ENCODE data around the gene PCGF5. TPM values are rescaled to one million over a fixed set of nuclear protein-coding genes. Genes with fewer than 3 reads are reported as not detected.

Gene PCGF5
- total and polyA plus RNA-seq, 2 of the 8 experiments (the other 6 are each of a cell fraction or from before 2014, with no cell fraction given), result 5.8 to 8.4 TPM

DNA sequence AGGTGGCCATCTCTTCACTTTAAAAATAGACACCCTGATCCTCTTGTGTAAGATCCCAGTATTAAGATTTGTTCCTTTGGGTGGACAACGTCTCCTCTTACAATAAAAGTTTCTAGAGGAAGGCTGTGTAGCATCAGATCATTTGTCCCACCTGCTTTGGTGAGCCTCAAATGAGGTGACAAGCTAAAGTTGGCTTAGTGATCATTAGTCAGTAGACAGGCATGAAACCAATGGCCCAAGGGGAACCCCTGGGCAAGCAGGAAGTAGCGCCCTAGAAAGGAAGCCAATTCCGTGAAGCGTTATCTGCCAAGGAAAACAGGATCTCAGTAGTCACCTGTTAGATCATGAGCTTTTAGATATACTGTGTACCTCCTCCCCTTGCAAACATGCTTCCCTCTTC is 66.8 kb downstream of the PCGF5 start (continued):
- TF ChIP-seq NRF1 (IDR thresholded peaks at IDR 0.05; ENCODE audit: low read depth, low read length) (no peak), TAF1 (IDR thresholded peaks at IDR 0.05; ENCODE audit: low read depth, low read length) (no peak), SIN3A (conservative IDR thresholded peaks at IDR 0.05 in 1 of 2, IDR thresholded peaks at IDR 0.05 in 1 of 2; ENCODE audit: low read depth in 1 of 2, low read length in 2 of 2) (no peak)
- TF ChIP-seq, protein P1, sequence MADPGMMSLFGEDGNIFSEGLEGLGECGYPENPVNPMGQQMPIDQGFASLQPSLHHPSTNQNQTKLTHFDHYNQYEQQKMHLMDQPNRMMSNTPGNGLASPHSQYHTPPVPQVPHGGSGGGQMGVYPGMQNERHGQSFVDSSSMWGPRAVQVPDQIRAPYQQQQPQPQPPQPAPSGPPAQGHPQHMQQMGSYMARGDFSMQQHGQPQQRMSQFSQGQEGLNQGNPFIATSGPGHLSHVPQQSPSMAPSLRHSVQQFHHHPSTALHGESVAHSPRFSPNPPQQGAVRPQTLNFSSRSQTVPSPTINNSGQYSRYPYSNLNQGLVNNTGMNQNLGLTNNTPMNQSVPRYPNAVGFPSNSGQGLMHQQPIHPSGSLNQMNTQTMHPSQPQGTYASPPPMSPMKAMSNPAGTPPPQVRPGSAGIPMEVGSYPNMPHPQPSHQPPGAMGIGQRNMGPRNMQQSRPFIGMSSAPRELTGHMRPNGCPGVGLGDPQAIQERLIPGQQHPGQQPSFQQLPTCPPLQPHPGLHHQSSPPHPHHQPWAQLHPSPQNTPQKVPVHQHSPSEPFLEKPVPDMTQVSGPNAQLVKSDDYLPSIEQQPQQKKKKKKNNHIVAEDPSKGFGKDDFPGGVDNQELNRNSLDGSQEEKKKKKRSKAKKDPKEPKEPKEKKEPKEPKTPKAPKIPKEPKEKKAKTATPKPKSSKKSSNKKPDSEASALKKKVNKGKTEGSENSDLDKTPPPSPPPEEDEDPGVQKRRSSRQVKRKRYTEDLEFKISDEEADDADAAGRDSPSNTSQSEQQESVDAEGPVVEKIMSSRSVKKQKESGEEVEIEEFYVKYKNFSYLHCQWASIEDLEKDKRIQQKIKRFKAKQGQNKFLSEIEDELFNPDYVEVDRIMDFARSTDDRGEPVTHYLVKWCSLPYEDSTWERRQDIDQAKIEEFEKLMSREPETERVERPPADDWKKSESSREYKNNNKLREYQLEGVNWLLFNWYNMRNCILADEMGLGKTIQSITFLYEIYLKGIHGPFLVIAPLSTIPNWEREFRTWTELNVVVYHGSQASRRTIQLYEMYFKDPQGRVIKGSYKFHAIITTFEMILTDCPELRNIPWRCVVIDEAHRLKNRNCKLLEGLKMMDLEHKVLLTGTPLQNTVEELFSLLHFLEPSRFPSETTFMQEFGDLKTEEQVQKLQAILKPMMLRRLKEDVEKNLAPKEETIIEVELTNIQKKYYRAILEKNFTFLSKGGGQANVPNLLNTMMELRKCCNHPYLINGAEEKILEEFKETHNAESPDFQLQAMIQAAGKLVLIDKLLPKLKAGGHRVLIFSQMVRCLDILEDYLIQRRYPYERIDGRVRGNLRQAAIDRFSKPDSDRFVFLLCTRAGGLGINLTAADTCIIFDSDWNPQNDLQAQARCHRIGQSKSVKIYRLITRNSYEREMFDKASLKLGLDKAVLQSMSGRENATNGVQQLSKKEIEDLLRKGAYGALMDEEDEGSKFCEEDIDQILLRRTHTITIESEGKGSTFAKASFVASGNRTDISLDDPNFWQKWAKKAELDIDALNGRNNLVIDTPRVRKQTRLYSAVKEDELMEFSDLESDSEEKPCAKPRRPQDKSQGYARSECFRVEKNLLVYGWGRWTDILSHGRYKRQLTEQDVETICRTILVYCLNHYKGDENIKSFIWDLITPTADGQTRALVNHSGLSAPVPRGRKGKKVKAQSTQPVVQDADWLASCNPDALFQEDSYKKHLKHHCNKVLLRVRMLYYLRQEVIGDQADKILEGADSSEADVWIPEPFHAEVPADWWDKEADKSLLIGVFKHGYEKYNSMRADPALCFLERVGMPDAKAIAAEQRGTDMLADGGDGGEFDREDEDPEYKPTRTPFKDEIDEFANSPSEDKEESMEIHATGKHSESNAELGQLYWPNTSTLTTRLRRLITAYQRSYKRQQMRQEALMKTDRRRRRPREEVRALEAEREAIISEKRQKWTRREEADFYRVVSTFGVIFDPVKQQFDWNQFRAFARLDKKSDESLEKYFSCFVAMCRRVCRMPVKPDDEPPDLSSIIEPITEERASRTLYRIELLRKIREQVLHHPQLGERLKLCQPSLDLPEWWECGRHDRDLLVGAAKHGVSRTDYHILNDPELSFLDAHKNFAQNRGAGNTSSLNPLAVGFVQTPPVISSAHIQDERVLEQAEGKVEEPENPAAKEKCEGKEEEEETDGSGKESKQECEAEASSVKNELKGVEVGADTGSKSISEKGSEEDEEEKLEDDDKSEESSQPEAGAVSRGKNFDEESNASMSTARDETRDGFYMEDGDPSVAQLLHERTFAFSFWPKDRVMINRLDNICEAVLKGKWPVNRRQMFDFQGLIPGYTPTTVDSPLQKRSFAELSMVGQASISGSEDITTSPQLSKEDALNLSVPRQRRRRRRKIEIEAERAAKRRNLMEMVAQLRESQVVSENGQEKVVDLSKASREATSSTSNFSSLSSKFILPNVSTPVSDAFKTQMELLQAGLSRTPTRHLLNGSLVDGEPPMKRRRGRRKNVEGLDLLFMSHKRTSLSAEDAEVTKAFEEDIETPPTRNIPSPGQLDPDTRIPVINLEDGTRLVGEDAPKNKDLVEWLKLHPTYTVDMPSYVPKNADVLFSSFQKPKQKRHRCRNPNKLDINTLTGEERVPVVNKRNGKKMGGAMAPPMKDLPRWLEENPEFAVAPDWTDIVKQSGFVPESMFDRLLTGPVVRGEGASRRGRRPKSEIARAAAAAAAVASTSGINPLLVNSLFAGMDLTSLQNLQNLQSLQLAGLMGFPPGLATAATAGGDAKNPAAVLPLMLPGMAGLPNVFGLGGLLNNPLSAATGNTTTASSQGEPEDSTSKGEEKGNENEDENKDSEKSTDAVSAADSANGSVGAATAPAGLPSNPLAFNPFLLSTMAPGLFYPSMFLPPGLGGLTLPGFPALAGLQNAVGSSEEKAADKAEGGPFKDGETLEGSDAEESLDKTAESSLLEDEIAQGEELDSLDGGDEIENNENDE (IDR thresholded peaks at IDR 0.05; ENCODE audit: insufficient replicate concordance, low read length), result no peak
